HG03025 (cell line): ENCODE data around the gene VSTM2B.
"Not testable (repeated sequence)": the region's sequence is repeated elsewhere in the genome, so short reads cannot be mapped to it uniquely, and the experiment has no call there.

Experiments used
- ATAC-seq: cut with Tn5 transposase; IDR thresholded peaks from one replicate; pipeline ENCODE4 v1.9.1; 2021; ENCODE audit warnings: mild to moderate bottlenecking, moderate library complexity; ENCODE audit not compliant: unreplicated experiment, low FRiP score

VSTM2B gene

GRCh38 chr19:29525901-29526729, at the start of gene VSTM2B:
Gene VSTM2B, plus strand, starts transcription at chr19:29525994. Its CDS starts 590 bp downstream, at chr19:29526584.
- no peak for ATAC-seq

GRCh38 chr19:29476528-29476927, 49.3 kb upstream of the VSTM2B start:
- no peak for ATAC-seq

GRCh38 chr19:29477831-29478577, 47.8 kb upstream of the VSTM2B start:
- no peak for ATAC-seq

- no peak for ATAC-seq
Measured at GRCh38 chr19:29478578-29479565, 46.9 kb upstream of the VSTM2B start.

GRCh38 chr19:29479941-29480340, 45.9 kb upstream of the VSTM2B start:
- ATAC-seq: no peak

- no peak for ATAC-seq
Measured at GRCh38 chr19:29480507-29480906, 45.3 kb upstream of the VSTM2B start.

GRCh38 chr19:29482855-29483640, 42.7 kb upstream of the VSTM2B start:
- no peak for ATAC-seq

GRCh38 chr19:29483641-29483920, 42.2 kb upstream of the VSTM2B start:
- no peak for ATAC-seq

- no peak for ATAC-seq
Measured at GRCh38 chr19:29483944-29484581, 41.7 kb upstream of the VSTM2B start.

- no peak for ATAC-seq
Measured at GRCh38 chr19:29484876-29485275, 40.9 kb upstream of the VSTM2B start.

- no peak for ATAC-seq
Measured at GRCh38 chr19:29485293-29485692, 40.5 kb upstream of the VSTM2B start.

GRCh38 chr19:29486961-29487360, 38.8 kb upstream of the VSTM2B start:
- ATAC-seq: not testable (repeated sequence)

GRCh38 chr19:29487432-29487831, 38.4 kb upstream of the VSTM2B start:
- no peak for ATAC-seq

- ATAC-seq: no peak
Measured at GRCh38 chr19:29488316-29488715, 37.5 kb upstream of the VSTM2B start.

- no peak for ATAC-seq
Measured at GRCh38 chr19:29489172-29489951, 36.4 kb upstream of the VSTM2B start.

- no peak for ATAC-seq
Measured at GRCh38 chr19:29491491-29491890, 34.3 kb upstream of the VSTM2B start.

GRCh38 chr19:29491995-29492577, 33.7 kb upstream of the VSTM2B start:
- no peak for ATAC-seq

- ATAC-seq: no peak
Measured at GRCh38 chr19:29492769-29493168, 33.0 kb upstream of the VSTM2B start.
